MCF 10A (cell line): ENCODE data around the gene MKNK1. TPM values are rescaled to one million over a fixed set of nuclear protein-coding genes. Genes with fewer than 3 reads are reported as not detected.
A peak's percentile ranks its signal among the peaks of the same experiment; 100 is the strongest.

Experiments
- BruUV-seq: library from RNA; stranded (reverse); fragments of 400-500 nt; replicated peaks from 2 replicates; lab custom pipeline; 2021; lab: Mats Ljungman, UMichigan
- CTCF ChIA-PET: fragments of 300-600 bp; sonication (Branson Sonifier 250); formaldehyde crosslinking; extraction: SDS; loops from one replicate; lab custom pipeline; 2021; ENCODE audit warnings: antibody characterized with exemption, inconsistent platforms; lab: Yijun Ruan, JAX
- POLR2A ChIA-PET: fragments of 300-600, 350-650 bp; sonication (Branson Sonifier 250); formaldehyde crosslinking; extraction: SDS; loops from one replicate; lab custom pipeline; 2020; ENCODE audit warnings: antibody characterized with exemption, inconsistent platforms; lab: Yijun Ruan, JAX
- DNase-seq: peaks from one replicate; pipeline ENCODE4 v3.0.0-alpha.2; 2018; ENCODE audit not compliant: unreplicated experiment
- H3K27ac Mint-ChIP-seq: one replicate; pipeline ENCODE4 v1.8.0; 2022; ENCODE audit warnings: mild to moderate bottlenecking, low read depth, mixed read lengths; ENCODE audit not compliant: unreplicated experiment
- H3K27me3 Mint-ChIP-seq: one replicate; pipeline ENCODE4 v1.8.0; 2022; ENCODE audit warnings: mixed read lengths; ENCODE audit not compliant: insufficient read depth, unreplicated experiment
- H3K36me3 Mint-ChIP-seq: one replicate; pipeline ENCODE4 v1.8.0; 2022; ENCODE audit warnings: mild to moderate bottlenecking, moderate library complexity, mixed read lengths; ENCODE audit not compliant: insufficient read depth, unreplicated experiment
- H3K4me1 Mint-ChIP-seq: one replicate; pipeline ENCODE4 v1.8.0; 2022; ENCODE audit warnings: mixed read lengths; ENCODE audit not compliant: insufficient read depth, unreplicated experiment
- H3K4me3 Mint-ChIP-seq: one replicate; pipeline ENCODE4 v1.8.0; 2022; ENCODE audit warnings: mild to moderate bottlenecking, moderate library complexity, mixed read lengths; ENCODE audit not compliant: unreplicated experiment
- H3K9me3 Mint-ChIP-seq: one replicate; pipeline ENCODE4 v1.8.0; 2022; ENCODE audit warnings: mixed read lengths; ENCODE audit not compliant: unreplicated experiment
- CTCF ChIP-seq: fragments of 200-600 bp; IDR thresholded peaks from one replicate; pipeline ENCODE4 v1.8.0; 2022; ENCODE audit warnings: antibody characterized with exemption, mild to moderate bottlenecking; ENCODE audit not compliant: unreplicated experiment
- intact Hi-C: fragments of 100-400 bp; cut with micrococcal nuclease; formaldehyde crosslinking; loops from 2 replicates; pipeline ENCODE4 v1.14.1; 2022
- total RNA-seq: library from RNA; stranded (reverse); gene quantifications from 2 replicates; pipeline ENCODE4 v1.2.3, GENCODE V29; 2022

The MKNK1 gene
- total RNA-seq, 1 experiment from 2014 or later = 25.6 TPM

GRCh38 chr1:46619656-46620258, 15.7 kb upstream of the MKNK1 start:
- no peak for DNase-seq
- ChIA-PET CTCF (interaction anchor here (0.7 to 1.1 kb wide), 2 partner anchors 72 to 105 kb away, joined by 3 to 4 read pairs; no protein-coding TSS in a partner anchor), POLR2A (interaction anchor here (5.6 kb wide), 1 partner anchor 15 kb away, joined by 73 read pairs; the partner anchor contains the start of gene MKNK1)
- Mint-ChIP-seq H3K4me1 (peaks cover 19% of the 10 kb centered on the region), H3K36me3 (no peaks in the 10 kb centered on the region), H3K4me3 (no peak overlapping the region), H3K27me3 (no peaks in the 10 kb centered on the region), H3K27ac (no peak overlapping the region), H3K9me3 (no peaks in the 10 kb centered on the region)
- no TSS peak for BruUV-seq
- no peak for TF ChIP-seq CTCF
- intact Hi-C loops = no loop called here

- H3K9me3 Mint-ChIP-seq = no peaks in the 10 kb centered on the region
- no peak for TF ChIP-seq CTCF
- H3K36me3 Mint-ChIP-seq = no peaks in the 10 kb centered on the region
- POLR2A ChIA-PET = interaction anchor here (0.7 to 5.6 kb wide), 2 partner anchors 12 to 14 kb away, joined by 3 to 73 read pairs; partner anchors contain the start of gene MKNK1
- no peak overlapping the region for H3K27ac Mint-ChIP-seq
- H3K4me1 Mint-ChIP-seq = peaks cover 21% of the 10 kb centered on the region
- intact Hi-C loops = no loop called here
- BruUV-seq = no TSS peak
- no peak for DNase-seq
- CTCF ChIA-PET = interaction anchor here (0.5 to 0.8 kb wide), 4 partner anchors 11 to 87 kb away, joined by 3 to 4 read pairs (median 4); no protein-coding TSS in a partner anchor
- no peak overlapping the region for H3K4me3 Mint-ChIP-seq
- H3K27me3 Mint-ChIP-seq = no peaks in the 10 kb centered on the region
Observed at GRCh38 chr1:46618754-46619415, 14.8 kb upstream of the MKNK1 start.

DNA sequence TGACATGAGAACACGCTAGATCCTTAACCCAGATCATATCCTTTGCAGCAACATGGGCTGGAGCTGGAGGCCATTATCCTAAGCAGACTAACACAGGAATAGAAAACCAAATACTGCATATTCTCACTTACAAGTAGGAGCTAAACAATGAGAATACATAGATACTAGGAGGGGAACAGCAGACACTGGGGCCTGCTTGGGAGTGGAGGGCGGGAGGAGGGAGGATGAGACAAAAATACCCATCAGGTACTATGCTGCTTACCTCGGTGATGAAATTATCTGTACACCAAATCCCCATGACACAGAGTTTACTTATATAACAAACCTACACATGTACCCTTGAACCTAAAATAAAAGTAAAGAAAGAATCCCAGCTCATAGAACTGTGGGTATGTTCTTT, 13.8 kb upstream of the MKNK1 start:
- H3K36me3 Mint-ChIP-seq = no peaks in the 10 kb centered on the region
- peak overlapping the region; percentile 88 for H3K27ac Mint-ChIP-seq
- no peak overlapping the region for H3K4me3 Mint-ChIP-seq
- DNase-seq = no peak
- H3K27me3 Mint-ChIP-seq = no peaks in the 10 kb centered on the region
- H3K4me1 Mint-ChIP-seq = peaks cover 28% of the 10 kb centered on the region
- no peak for TF ChIP-seq CTCF
- CTCF ChIA-PET = interaction anchor here (0.6 to 1.4 kb wide), 3 partner anchors 10 to 1568 kb away, joined by 3 read pairs; partner anchors contain the start of gene MKNK1
- BruUV-seq = no TSS peak
- intact Hi-C loops = no loop called here
- POLR2A ChIA-PET = interaction anchor here (1.2 to 5.6 kb wide), 6 partner anchors 13 to 101 kb away, joined by 3 to 73 read pairs (median 10); partner anchors contain the start of genes EFCAB14 and MKNK1
- H3K9me3 Mint-ChIP-seq = no peaks in the 10 kb centered on the region
